Hepatocyte (in vitro differentiated cells): ENCODE measurements around the gene FERMT1. TPM values are rescaled to one million over a fixed set of nuclear protein-coding genes. Genes with fewer than 3 reads are reported as not detected.

ENCODE experiments used
- DNase-seq: peaks from one replicate; pipeline ENCODE4 v3.0.0-alpha.2; 2016; ENCODE audit warnings: low spot score
- H2AFZ ChIP-seq: fragments of 200-600 bp; sonication (generic); 2 replicates; pipeline ENCODE4 v1.6.0; 2016; ENCODE audit warnings: antibody characterized with exemption, mild to moderate bottlenecking
- H3K27ac ChIP-seq: fragments of 200-600 bp; sonication (generic); 2 replicates; pipeline ENCODE4 v1.5.1; 2016; ENCODE audit warnings: mild to moderate bottlenecking
- H3K27me3 ChIP-seq: fragments of 200-600 bp; sonication (generic); 2 replicates; pipeline ENCODE4 v1.6.1; 2016
- H3K36me3 ChIP-seq: fragments of 200-600 bp; sonication (generic); replicated peaks from 2 replicates; pipeline ENCODE4 v1.5.1; 2016; ENCODE audit warnings: low read depth; ENCODE audit not compliant: insufficient read depth
- H3K4me1 ChIP-seq: fragments of 200-600 bp; sonication (generic); 2 replicates; pipeline ENCODE4 v1.5.1; 2016; ENCODE audit warnings: mild to moderate bottlenecking, moderate library complexity; ENCODE audit not compliant: insufficient read depth
- H3K4me2 ChIP-seq: fragments of 200-600 bp; sonication (generic); 2 replicates; pipeline ENCODE4 v1.6.0; 2016
- H3K4me3 ChIP-seq: fragments of 200-600 bp; sonication (generic); 2 replicates; pipeline ENCODE4 v1.5.1; 2016; ENCODE audit warnings: mild to moderate bottlenecking
- H3K79me2 ChIP-seq: fragments of 200-600 bp; sonication (generic); 2 replicates; pipeline ENCODE4 v1.6.0; 2017; ENCODE audit warnings: mild to moderate bottlenecking
- H3K9me2 ChIP-seq: fragments of 200-600 bp; sonication (generic); replicated peaks from 2 replicates; pipeline ENCODE4 v1.6.0; 2017; ENCODE audit warnings: mild to moderate bottlenecking; ENCODE audit not compliant: insufficient read depth
- H3K9me3 ChIP-seq: fragments of 200-600 bp; sonication (generic); 2 replicates; pipeline ENCODE4 v1.5.1; 2016; ENCODE audit warnings: low read depth, mild to moderate bottlenecking
- H4K20me1 ChIP-seq: fragments of 200-600 bp; sonication (generic); 2 replicates; pipeline ENCODE4 v1.6.0; 2016; ENCODE audit warnings: mild to moderate bottlenecking; ENCODE audit not compliant: insufficient read depth, poor library complexity, severe bottlenecking
- EZH2 ChIP-seq: fragments of 200-600 bp; sonication (generic); IDR thresholded peaks from 2 replicates; pipeline ENCODE4 v1.6.1; 2016; ENCODE audit warnings: antibody characterized with exemption, mild to moderate bottlenecking, borderline replicate concordance
- EZH2phosphoT487 ChIP-seq: fragments of 200-600 bp; sonication (generic); IDR thresholded peaks from one replicate; pipeline ENCODE4 v1.6.1; 2018; ENCODE audit warnings: antibody characterized with exemption, mild to moderate bottlenecking, low read depth, moderate library complexity; ENCODE audit not compliant: unreplicated experiment, severe bottlenecking
- WGBS: methylation state at CpG from one replicate; pipeline ENCODE4 v1.1.6; 2016; ENCODE audit warnings: low lambda C conversion rate; ENCODE audit errors: missing lambda C conversion rate; 5-methylcytosine and 5-hydroxymethylcytosine counted together
- polyA plus RNA-seq: library from polyadenylated mRNA; unstranded; fragments of >200 nt; fragmentation: Nextera tagmentation; extraction: Ambion mirVana; gene quantifications from 2 replicates; pipeline ENCODE4 v1.2.1, GENCODE V29; 2016
- total RNA-seq: library from RNA; depleted of rRNA; stranded (reverse); fragments of >200 nt; gene quantifications from 2 replicates; pipeline ENCODE4 v1.2.3, GENCODE V29; 2014
- TF ChIP-seq, protein P1 (sequence below): fragments of 200-600 bp; sonication (generic); IDR thresholded peaks from 2 replicates; pipeline ENCODE4 v1.5.1; 2016; ENCODE audit warnings: antibody characterized with exemption, mild to moderate bottlenecking; ENCODE audit not compliant: poor library complexity

The FERMT1 gene
- total and polyA plus RNA-seq, 2 experiments from 2014 or later, result 3.4 to 13.9 TPM

DNA sequence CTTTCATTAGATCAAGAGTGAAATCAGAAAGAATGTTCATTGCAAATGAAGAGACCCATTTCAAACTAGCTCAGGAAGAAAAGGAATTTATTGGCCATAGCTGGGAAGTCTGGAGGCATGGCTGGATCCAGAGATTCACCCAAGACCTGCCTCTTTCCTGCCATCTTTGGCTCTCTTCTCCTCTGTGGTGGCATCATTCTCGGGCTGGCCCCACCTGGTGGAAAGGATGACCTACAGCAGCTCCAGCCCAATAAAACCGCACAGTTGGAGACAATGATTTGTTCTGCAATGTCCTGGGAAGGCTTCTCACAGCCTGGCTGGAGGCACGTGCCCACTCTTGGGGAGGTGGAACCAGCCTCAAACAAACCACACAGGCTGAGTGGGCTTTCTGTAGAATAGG lies 18.1 kb upstream of the FERMT1 start:
- 85% methylated on average over 3 of the region's 3 CpGs for WGBS
- Histone ChIP-seq H4K20me1 (no peaks in the 10 kb centered on the region), H3K9me3 (no peaks in the 10 kb centered on the region), H2AFZ (no peak overlapping the region), H3K4me1 (no peaks in the 10 kb centered on the region), H3K4me2 (no peak overlapping the region), H3K79me2 (no peaks in the 10 kb centered on the region), H3K27me3 (peaks cover 3% of the 10 kb centered on the region), H3K27ac (no peak overlapping the region), H3K9me2 (no peaks in the 10 kb centered on the region), H3K36me3 (no peaks in the 10 kb centered on the region), H3K4me3 (no peak overlapping the region)
- TF ChIP-seq EZH2 (no peak), EZH2phosphoT487 (no peak)
- TF ChIP-seq, protein P1, sequence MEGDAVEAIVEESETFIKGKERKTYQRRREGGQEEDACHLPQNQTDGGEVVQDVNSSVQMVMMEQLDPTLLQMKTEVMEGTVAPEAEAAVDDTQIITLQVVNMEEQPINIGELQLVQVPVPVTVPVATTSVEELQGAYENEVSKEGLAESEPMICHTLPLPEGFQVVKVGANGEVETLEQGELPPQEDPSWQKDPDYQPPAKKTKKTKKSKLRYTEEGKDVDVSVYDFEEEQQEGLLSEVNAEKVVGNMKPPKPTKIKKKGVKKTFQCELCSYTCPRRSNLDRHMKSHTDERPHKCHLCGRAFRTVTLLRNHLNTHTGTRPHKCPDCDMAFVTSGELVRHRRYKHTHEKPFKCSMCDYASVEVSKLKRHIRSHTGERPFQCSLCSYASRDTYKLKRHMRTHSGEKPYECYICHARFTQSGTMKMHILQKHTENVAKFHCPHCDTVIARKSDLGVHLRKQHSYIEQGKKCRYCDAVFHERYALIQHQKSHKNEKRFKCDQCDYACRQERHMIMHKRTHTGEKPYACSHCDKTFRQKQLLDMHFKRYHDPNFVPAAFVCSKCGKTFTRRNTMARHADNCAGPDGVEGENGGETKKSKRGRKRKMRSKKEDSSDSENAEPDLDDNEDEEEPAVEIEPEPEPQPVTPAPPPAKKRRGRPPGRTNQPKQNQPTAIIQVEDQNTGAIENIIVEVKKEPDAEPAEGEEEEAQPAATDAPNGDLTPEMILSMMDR, result peak; percentile 6
- no peak for DNase-seq

DNA sequence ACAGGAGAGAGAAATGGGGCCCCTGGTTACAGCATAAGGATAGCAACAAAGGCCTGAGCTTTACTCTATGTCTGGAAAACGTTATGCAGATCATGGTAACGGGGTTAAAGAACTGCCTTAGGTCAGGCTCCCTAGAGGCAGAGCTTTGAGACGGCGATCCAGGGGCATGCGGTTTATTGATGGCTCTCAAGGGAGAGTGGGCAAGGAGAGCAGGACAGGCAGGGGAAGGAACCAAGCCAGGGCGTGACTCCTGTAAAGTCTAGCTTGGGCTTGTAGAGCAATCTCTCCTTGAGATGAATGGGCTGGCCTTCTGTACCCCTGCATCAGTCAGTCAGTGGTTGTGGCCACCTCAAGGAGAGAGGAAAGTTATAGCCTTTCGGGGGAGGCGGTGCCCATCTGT lies 12.5 kb upstream of the FERMT1 start:
- H3K4me3 ChIP-seq, result no peak overlapping the region
- DNase-seq, result no peak
- H3K27me3 ChIP-seq, result peaks cover 3% of the 10 kb centered on the region
- H3K9me3 ChIP-seq, result no peaks in the 10 kb centered on the region
- TF ChIP-seq EZH2phosphoT487, result no peak
- no peak for TF ChIP-seq EZH2
- TF ChIP-seq, protein P1, result no peak
- H3K79me2 ChIP-seq, result no peaks in the 10 kb centered on the region
- H3K4me2 ChIP-seq, result no peak overlapping the region
- H2AFZ ChIP-seq, result no peak overlapping the region
- no peaks in the 10 kb centered on the region for H4K20me1 ChIP-seq
- H3K36me3 ChIP-seq, result no peaks in the 10 kb centered on the region
- H3K4me1 ChIP-seq, result no peaks in the 10 kb centered on the region
- 79% methylated on average over 8 of the region's 8 CpGs for WGBS
- no peaks in the 10 kb centered on the region for H3K9me2 ChIP-seq
- H3K27ac ChIP-seq, result no peak overlapping the region

DNA sequence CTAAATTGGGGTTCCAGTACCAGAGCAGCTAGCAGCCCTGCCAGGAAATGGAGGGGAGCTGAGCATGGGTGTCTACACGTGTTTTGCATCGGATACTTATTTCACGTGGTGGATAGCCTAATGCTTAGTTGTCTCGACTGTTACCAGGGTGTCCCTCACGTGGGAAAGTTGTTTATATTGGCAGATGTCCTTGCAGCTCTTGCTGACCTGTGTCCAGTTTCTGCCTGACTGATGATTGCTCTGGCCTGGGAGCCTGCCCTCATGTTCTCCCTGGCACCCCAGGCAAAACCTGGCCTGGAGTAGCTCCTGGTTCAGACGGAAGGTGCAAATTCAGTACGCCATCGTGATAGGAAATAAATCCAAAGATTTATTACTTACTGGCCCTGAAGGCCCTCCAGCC lies 11.8 kb upstream of the FERMT1 start:
- 82% methylated on average over 8 of the region's 8 CpGs for WGBS
- Histone ChIP-seq H3K4me3 (no peak overlapping the region), H3K4me1 (no peaks in the 10 kb centered on the region), H2AFZ (no peak overlapping the region), H3K79me2 (no peaks in the 10 kb centered on the region), H3K4me2 (no peak overlapping the region), H3K27ac (no peak overlapping the region), H4K20me1 (no peaks in the 10 kb centered on the region), H3K36me3 (no peaks in the 10 kb centered on the region), H3K9me2 (no peaks in the 10 kb centered on the region), H3K9me3 (no peaks in the 10 kb centered on the region), H3K27me3 (peaks cover 3% of the 10 kb centered on the region)
- TF ChIP-seq EZH2phosphoT487, result no peak
- TF ChIP-seq, protein P1, result no peak
- TF ChIP-seq EZH2, result no peak
- DNase-seq, result no peak

DNA sequence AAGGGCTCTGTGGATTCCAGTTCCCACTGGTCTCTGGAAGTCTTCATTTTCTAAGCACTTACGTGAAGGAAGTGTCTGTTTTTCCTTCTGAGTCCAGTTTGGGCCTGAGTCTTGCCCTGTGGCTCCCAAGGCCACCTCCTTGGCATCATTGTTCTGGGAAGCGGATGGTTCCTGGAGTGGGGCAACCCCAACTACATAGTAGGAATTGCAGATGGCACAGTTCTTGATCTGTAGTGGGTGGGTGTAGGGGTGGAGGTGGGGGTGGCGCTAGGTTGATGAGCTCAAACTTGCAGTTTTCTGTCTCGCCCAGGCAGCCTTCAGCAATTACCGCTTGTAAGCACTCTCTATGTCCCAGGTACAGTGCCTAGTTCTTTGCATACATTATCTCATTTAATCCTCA lies 7.2 kb upstream of the FERMT1 start:
- Histone ChIP-seq H3K4me2 (no peak overlapping the region), H2AFZ (no peak overlapping the region), H3K27me3 (no peaks in the 10 kb centered on the region), H3K4me3 (no peak overlapping the region), H3K9me3 (no peaks in the 10 kb centered on the region), H3K27ac (no peak overlapping the region), H3K4me1 (no peaks in the 10 kb centered on the region), H3K79me2 (no peaks in the 10 kb centered on the region), H4K20me1 (no peaks in the 10 kb centered on the region), H3K36me3 (no peaks in the 10 kb centered on the region), H3K9me2 (no peaks in the 10 kb centered on the region)
- no peak for DNase-seq
- 89% methylated on average over 5 of the region's 5 CpGs for WGBS
- no peak for TF ChIP-seq EZH2
- no peak for TF ChIP-seq EZH2phosphoT487
- TF ChIP-seq, protein P1, result no peak
